Smooth muscle cell (in vitro differentiated cells): ENCODE measurements around the gene CROCC2. TPM values are rescaled to one million over a fixed set of nuclear protein-coding genes. Genes with fewer than 3 reads are reported as not detected.

Experiments
- DNase-seq: peaks from one replicate; lab custom pipeline; 2025; ENCODE audit not compliant: unreplicated experiment; lab: John Stamatoyannopoulos, UW
- H2AFZ ChIP-seq: fragments of 200-600 bp; sonication (generic); 2 replicates; pipeline ENCODE4 v1.6.0; 2016; ENCODE audit warnings: antibody characterized with exemption, low read depth, mild to moderate bottlenecking
- H3F3A ChIP-seq: fragments of 200-600 bp; sonication (generic); 2 replicates; pipeline ENCODE4 v1.6.0; 2017; ENCODE audit warnings: antibody characterized with exemption, low read depth
- H3K27ac ChIP-seq: fragments of 200-600 bp; sonication (generic); 2 replicates; pipeline ENCODE4 v1.5.1; 2016; ENCODE audit warnings: low read depth, mild to moderate bottlenecking
- H3K27me3 ChIP-seq: fragments of 200-600 bp; sonication (generic); 2 replicates; pipeline ENCODE4 v1.6.1; 2016; ENCODE audit warnings: low read depth, mild to moderate bottlenecking
- H3K36me3 ChIP-seq: fragments of 200-600 bp; sonication (generic); 2 replicates; pipeline ENCODE4 v1.5.1; 2016; ENCODE audit warnings: low read depth
- H3K4me1 ChIP-seq: fragments of 200-600 bp; sonication (generic); 2 replicates; pipeline ENCODE4 v1.5.1; 2016; ENCODE audit warnings: low read depth
- H3K4me2 ChIP-seq: fragments of 200-600 bp; sonication (generic); 2 replicates; pipeline ENCODE4 v1.6.0; 2016; ENCODE audit warnings: mild to moderate bottlenecking
- H3K4me3 ChIP-seq: fragments of 200-600 bp; sonication (generic); 2 replicates; pipeline ENCODE4 v1.5.1; 2016; ENCODE audit warnings: mild to moderate bottlenecking
- H3K79me2 ChIP-seq: fragments of 200-600 bp; sonication (generic); 2 replicates; pipeline ENCODE4 v1.6.0; 2016; ENCODE audit warnings: low read depth, mild to moderate bottlenecking
- H3K9ac ChIP-seq: fragments of 200-600 bp; sonication (generic); 2 replicates; pipeline ENCODE4 v1.6.0; 2016; ENCODE audit warnings: low read depth
- H3K9me3 ChIP-seq: fragments of 200-600 bp; sonication (generic); replicated peaks from 2 replicates; pipeline ENCODE4 v1.5.1; 2016; ENCODE audit warnings: low read depth
- H4K20me1 ChIP-seq: fragments of 200-600 bp; sonication (generic); 2 replicates; pipeline ENCODE4 v1.6.0; 2016; ENCODE audit warnings: low read depth
- WGBS: methylation state at CpG from one replicate; pipeline ENCODE4 v1.1.7; 2016; ENCODE audit warnings: low lambda C conversion rate; 5-methylcytosine and 5-hydroxymethylcytosine counted together
- polyA plus RNA-seq: library from polyadenylated mRNA; unstranded; fragments of >200 nt; fragmentation: Nextera tagmentation; extraction: Ambion mirVana; gene quantifications from 2 replicates; pipeline ENCODE4 v1.2.1, GENCODE V29; 2016
- total RNA-seq: library from RNA; depleted of rRNA; stranded (reverse); fragments of >200 nt; gene quantifications from 2 replicates; pipeline ENCODE4 v1.2.3, GENCODE V29; 2014
- TF ChIP-seq, protein P1 (sequence below): fragments of 200-600 bp; sonication (generic); IDR thresholded peaks from 2 replicates; pipeline ENCODE4 v1.5.1; 2017; ENCODE audit warnings: borderline replicate concordance, mild to moderate bottlenecking, antibody characterized with exemption; ENCODE audit not compliant: insufficient read depth, poor library complexity, severe bottlenecking

CROCC2 gene
- total and polyA plus RNA-seq, 2 experiments from 2014 or later: not detected

GRCh38 chr2:240878341-240878936 is 27.7 kb upstream of the CROCC2 start:
- Histone ChIP-seq H3K9ac (no peak overlapping the region), H3K4me1 (no peaks in the 10 kb centered on the region), H3K79me2 (no peaks in the 10 kb centered on the region), H3K27me3 (peaks cover 3% of the 10 kb centered on the region), H4K20me1 (no peaks in the 10 kb centered on the region), H3F3A (no peaks in the 10 kb centered on the region), H3K4me2 (no peak overlapping the region), H2AFZ (no peak overlapping the region), H3K4me3 (no peak overlapping the region), H3K9me3 (no peaks in the 10 kb centered on the region), H3K27ac (no peak overlapping the region), H3K36me3 (no peaks in the 10 kb centered on the region)
- no peak for DNase-seq
- 94% methylated on average over 18 of the region's 18 CpGs for WGBS
- TF ChIP-seq, protein P1, sequence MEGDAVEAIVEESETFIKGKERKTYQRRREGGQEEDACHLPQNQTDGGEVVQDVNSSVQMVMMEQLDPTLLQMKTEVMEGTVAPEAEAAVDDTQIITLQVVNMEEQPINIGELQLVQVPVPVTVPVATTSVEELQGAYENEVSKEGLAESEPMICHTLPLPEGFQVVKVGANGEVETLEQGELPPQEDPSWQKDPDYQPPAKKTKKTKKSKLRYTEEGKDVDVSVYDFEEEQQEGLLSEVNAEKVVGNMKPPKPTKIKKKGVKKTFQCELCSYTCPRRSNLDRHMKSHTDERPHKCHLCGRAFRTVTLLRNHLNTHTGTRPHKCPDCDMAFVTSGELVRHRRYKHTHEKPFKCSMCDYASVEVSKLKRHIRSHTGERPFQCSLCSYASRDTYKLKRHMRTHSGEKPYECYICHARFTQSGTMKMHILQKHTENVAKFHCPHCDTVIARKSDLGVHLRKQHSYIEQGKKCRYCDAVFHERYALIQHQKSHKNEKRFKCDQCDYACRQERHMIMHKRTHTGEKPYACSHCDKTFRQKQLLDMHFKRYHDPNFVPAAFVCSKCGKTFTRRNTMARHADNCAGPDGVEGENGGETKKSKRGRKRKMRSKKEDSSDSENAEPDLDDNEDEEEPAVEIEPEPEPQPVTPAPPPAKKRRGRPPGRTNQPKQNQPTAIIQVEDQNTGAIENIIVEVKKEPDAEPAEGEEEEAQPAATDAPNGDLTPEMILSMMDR: no peak

- Histone ChIP-seq H3K36me3 (no peaks in the 10 kb centered on the region), H3K27me3 (peaks cover 3% of the 10 kb centered on the region), H3K79me2 (no peaks in the 10 kb centered on the region)
Measured at GRCh38 chr2:240879105-240879504, 27.0 kb upstream of the CROCC2 start.

DNA sequence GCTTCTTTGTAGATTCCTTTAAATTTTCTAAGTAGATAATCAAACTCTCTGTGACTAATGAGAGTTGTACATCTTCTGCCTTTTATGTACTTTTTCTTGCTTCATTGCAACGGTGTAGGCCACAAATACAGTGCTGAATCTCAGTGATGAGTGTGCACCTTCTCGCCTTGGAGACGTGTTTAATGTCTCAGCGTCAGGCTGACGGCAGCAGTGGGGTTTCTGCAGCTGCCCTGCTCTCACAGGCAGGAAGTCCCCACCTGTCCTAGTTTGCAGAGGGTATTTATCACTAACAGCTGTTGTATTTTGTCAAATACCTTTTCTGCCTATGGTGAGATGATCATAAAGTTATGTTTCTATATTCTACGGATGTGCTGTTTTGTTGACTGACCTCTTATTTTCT is 24.2 kb upstream of the CROCC2 start:
- Histone ChIP-seq H3K79me2 (no peaks in the 10 kb centered on the region), H3K4me2 (no peak overlapping the region), H3K9me3 (no peaks in the 10 kb centered on the region), H3K9ac (no peak overlapping the region), H3K4me1 (peaks cover 6% of the 10 kb centered on the region), H3K27me3 (peaks cover 3% of the 10 kb centered on the region), H3K27ac (no peak overlapping the region), H3F3A (no peaks in the 10 kb centered on the region), H4K20me1 (no peaks in the 10 kb centered on the region), H3K4me3 (no peak overlapping the region), H2AFZ (no peak overlapping the region), H3K36me3 (no peaks in the 10 kb centered on the region)
- TF ChIP-seq, protein P1: no peak
- 57% methylated on average over 6 of the region's 6 CpGs for WGBS
- no peak for DNase-seq

More at GRCh38 chr2:240879105-240879504, 27.0 kb upstream of the CROCC2 start:
- H3K4me1 ChIP-seq: no peaks in the 10 kb centered on the region
- H3K4me2 ChIP-seq: no peak overlapping the region
- no peak for DNase-seq
- H3K27ac ChIP-seq: no peak overlapping the region
- H4K20me1 ChIP-seq: no peaks in the 10 kb centered on the region
- no peaks in the 10 kb centered on the region for H3F3A ChIP-seq
- H3K4me3 ChIP-seq: no peak overlapping the region
- no peak overlapping the region for H3K9ac ChIP-seq
- H2AFZ ChIP-seq: no peak overlapping the region
- WGBS: 80% methylated on average over 7 of the region's 7 CpGs
- H3K9me3 ChIP-seq: no peaks in the 10 kb centered on the region
- TF ChIP-seq, protein P1: no peak

- WGBS: 91% methylated on average over 2 of the region's 2 CpGs
- peaks cover 3% of the 10 kb centered on the region for H3K27me3 ChIP-seq
- TF ChIP-seq, protein P1: no peak
Measured at GRCh38 chr2:240884221-240884620, 21.9 kb upstream of the CROCC2 start.

More at GRCh38 chr2:240884221-240884620, 21.9 kb upstream of the CROCC2 start:
- Histone ChIP-seq H3F3A (no peaks in the 10 kb centered on the region), H4K20me1 (no peaks in the 10 kb centered on the region), H3K4me1 (peaks cover 6% of the 10 kb centered on the region), H3K4me2 (no peak overlapping the region), H3K27ac (no peak overlapping the region), H3K9ac (no peak overlapping the region), H3K9me3 (no peaks in the 10 kb centered on the region), H3K36me3 (no peaks in the 10 kb centered on the region), H2AFZ (no peak overlapping the region), H3K79me2 (no peaks in the 10 kb centered on the region), H3K4me3 (no peak overlapping the region)
- DNase-seq: no peak
